Measurements from ENCODE around the gene RALY.
"Not testable (repeated sequence)": the region's sequence is repeated elsewhere in the genome, so short reads cannot be mapped to it uniquely, and the experiment has no call there.

Gene RALY

GRCh38 chr20:34018166-34018565 lies 24.5 kb downstream of the RALY start:
- DNase-seq, result no peak

- DNase-seq, result no peak
Measured at GRCh38 chr20:34022151-34022838, 28.6 kb downstream of the RALY start.

GRCh38 chr20:34022839-34023234 lies 29.1 kb downstream of the RALY start:
- no peak for DNase-seq

GRCh38 chr20:34023937-34024722 lies 30.4 kb downstream of the RALY start:
- DNase-seq, result no peak

- no peak for DNase-seq
Measured at GRCh38 chr20:34024723-34025351, 31.1 kb downstream of the RALY start.

GRCh38 chr20:34028013-34028412 lies 34.3 kb downstream of the RALY start:
- DNase-seq, result not testable (repeated sequence)

- no peak for DNase-seq
Measured at GRCh38 chr20:34029415-34029814, 35.7 kb downstream of the RALY start.

- DNase-seq, result no peak
Measured at GRCh38 chr20:34030456-34030855, 36.7 kb downstream of the RALY start.

- no peak for DNase-seq
Measured at GRCh38 chr20:34033903-34034302, 40.2 kb downstream of the RALY start.

- peak; percentile 55 for DNase-seq
Measured at GRCh38 chr20:34037121-34037520, 43.4 kb downstream of the RALY start.

GRCh38 chr20:34037767-34038166 lies 44.1 kb downstream of the RALY start:
- no peak for DNase-seq

GRCh38 chr20:34040300-34040995 lies 46.7 kb downstream of the RALY start:
- no peak for DNase-seq

GRCh38 chr20:34041226-34041625 lies 47.5 kb downstream of the RALY start:
- no peak for DNase-seq

- no peak for DNase-seq
Measured at GRCh38 chr20:34042262-34042661, 48.6 kb downstream of the RALY start.

GRCh38 chr20:34043025-34043424 lies 49.3 kb downstream of the RALY start:
- no peak for DNase-seq

GRCh38 chr20:34045294-34045693 lies 51.6 kb downstream of the RALY start:
- DNase-seq, result no peak

- DNase-seq, result no peak
Measured at GRCh38 chr20:34045930-34046725, 52.4 kb downstream of the RALY start.

GRCh38 chr20:34047010-34047687 lies 53.4 kb downstream of the RALY start:
- DNase-seq, result no peak

- no peak for DNase-seq
Measured at GRCh38 chr20:34047917-34048316, 54.2 kb downstream of the RALY start.

- DNase-seq, result no peak
Measured at GRCh38 chr20:34049389-34049788, 55.7 kb downstream of the RALY start.

- no peak for DNase-seq
Measured at GRCh38 chr20:34049897-34050695, 56.4 kb downstream of the RALY start.

Data from activated naive CD4-positive, alpha-beta T cell treated with anti-CD3 and anti-CD28 coated beads, Interleukin-2, amount 50 U/mL, for 16 hours (primary cell).